ENCODE data around the gene DDB1. TPM values are rescaled to one million over a fixed set of nuclear protein-coding genes. Genes with fewer than 3 reads are reported as not detected.

The DDB1 gene
- total RNA-seq, 1 donor from 2014 or later: 218 TPM

DNA sequence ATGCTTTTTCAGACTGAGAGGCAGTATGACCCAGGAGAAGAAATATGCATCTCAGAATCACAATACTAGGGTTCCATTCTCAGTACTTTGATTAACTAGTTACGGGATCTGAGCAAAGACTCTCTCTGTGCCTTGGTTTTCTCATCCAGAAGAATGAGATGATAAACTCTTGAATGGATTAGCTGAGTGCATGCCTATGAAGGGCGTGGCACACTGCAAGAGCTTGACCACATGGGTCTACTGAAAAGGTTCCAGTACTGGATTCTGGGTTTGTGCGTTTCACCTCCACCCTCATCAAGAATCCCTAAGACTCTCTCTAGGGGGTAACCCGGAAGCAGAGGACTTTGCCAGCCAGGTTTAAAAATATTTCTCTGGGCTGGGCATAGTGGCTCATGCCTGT is 66.3 kb downstream of the DDB1 start:
- Mint-ChIP-seq H3K36me3 (ENCODE audit: low read depth) (no peaks in the 10 kb centered on the region), H3K4me3 (no peak overlapping the region), H3K27ac (no peak overlapping the region), H3K4me1 (no peaks in the 10 kb centered on the region), H3K9me3 (no peaks in the 10 kb centered on the region), H3K27me3 (no peaks in the 10 kb centered on the region)
- no peak for ATAC-seq (ENCODE audit: low read depth)
- TF ChIP-seq, protein P1, sequence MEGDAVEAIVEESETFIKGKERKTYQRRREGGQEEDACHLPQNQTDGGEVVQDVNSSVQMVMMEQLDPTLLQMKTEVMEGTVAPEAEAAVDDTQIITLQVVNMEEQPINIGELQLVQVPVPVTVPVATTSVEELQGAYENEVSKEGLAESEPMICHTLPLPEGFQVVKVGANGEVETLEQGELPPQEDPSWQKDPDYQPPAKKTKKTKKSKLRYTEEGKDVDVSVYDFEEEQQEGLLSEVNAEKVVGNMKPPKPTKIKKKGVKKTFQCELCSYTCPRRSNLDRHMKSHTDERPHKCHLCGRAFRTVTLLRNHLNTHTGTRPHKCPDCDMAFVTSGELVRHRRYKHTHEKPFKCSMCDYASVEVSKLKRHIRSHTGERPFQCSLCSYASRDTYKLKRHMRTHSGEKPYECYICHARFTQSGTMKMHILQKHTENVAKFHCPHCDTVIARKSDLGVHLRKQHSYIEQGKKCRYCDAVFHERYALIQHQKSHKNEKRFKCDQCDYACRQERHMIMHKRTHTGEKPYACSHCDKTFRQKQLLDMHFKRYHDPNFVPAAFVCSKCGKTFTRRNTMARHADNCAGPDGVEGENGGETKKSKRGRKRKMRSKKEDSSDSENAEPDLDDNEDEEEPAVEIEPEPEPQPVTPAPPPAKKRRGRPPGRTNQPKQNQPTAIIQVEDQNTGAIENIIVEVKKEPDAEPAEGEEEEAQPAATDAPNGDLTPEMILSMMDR (IDR thresholded peaks at IDR 0.05): no peak
- POLR2A ChIA-PET: no interaction called here
- CTCF ChIA-PET: no interaction called here
- intact Hi-C loops (cut with micrococcal nuclease): no loop called here
- no peak for DNase-seq

DNA sequence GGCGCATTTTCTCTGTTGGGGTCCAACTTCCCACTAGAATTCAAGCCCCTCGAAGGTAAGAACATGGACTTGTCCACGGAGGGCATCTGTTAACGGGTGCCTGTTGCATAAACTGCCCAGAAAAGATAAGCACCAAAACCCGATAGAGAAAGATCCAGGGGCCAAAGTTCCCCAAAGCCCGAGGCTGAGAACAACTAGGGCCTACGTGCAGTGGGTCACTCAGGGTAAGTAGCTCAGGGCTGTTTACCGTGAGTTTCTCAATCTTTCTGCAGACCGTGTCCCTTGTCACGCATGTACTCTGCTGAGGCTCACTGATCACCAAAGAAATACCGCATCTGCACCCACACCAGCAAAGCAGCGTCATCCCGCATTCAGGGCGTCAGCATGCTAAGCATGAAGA is 67.5 kb downstream of the DDB1 start:
- intact Hi-C loops (cut with micrococcal nuclease): no loop called here
- H3K36me3 Mint-ChIP-seq (ENCODE audit: low read depth): no peaks in the 10 kb centered on the region
- no peaks in the 10 kb centered on the region for H3K9me3 Mint-ChIP-seq
- TF ChIP-seq, protein P1 (IDR thresholded peaks at IDR 0.05): no peak
- POLR2A ChIA-PET: no interaction called here
- H3K27ac Mint-ChIP-seq: no peak overlapping the region
- no peak for ATAC-seq (ENCODE audit: low read depth)
- H3K4me3 Mint-ChIP-seq: no peak overlapping the region
- H3K27me3 Mint-ChIP-seq: no peaks in the 10 kb centered on the region
- no peak for DNase-seq
- CTCF ChIA-PET: no interaction called here
- H3K4me1 Mint-ChIP-seq: no peaks in the 10 kb centered on the region

DNA sequence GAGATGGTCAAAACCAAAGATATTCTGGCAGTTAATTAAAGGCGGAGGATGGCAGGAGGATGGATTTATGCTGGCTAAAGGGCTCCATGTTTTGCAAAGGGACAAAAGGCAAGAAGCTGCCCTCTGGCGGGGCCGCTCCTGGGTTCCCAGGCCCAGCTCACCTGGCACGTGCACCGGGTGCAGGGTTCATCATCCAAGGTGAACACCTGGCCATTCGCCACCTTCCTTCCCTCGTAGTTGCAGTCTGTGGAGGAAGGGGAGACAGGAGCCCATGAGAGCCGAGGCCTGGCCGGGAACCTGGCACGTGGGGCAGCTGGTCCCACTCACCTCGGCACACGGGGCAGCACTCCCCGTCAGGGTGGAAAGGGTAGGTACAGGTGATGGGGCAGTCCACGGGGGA is 68.1 kb downstream of the DDB1 start:
- DNase-seq (no peak), ATAC-seq (ENCODE audit: low read depth) (no peak)
- no peaks in the 10 kb centered on the region for H3K4me1 Mint-ChIP-seq
- no peak overlapping the region for H3K27ac Mint-ChIP-seq
- no peak overlapping the region for H3K4me3 Mint-ChIP-seq
- intact Hi-C loops (cut with micrococcal nuclease): no loop called here
- no peaks in the 10 kb centered on the region for H3K36me3 Mint-ChIP-seq (ENCODE audit: low read depth)
- POLR2A ChIA-PET: no interaction called here
- CTCF ChIA-PET: no interaction called here
- no peaks in the 10 kb centered on the region for H3K27me3 Mint-ChIP-seq
- H3K9me3 Mint-ChIP-seq: no peaks in the 10 kb centered on the region
- TF ChIP-seq, protein P1 (IDR thresholded peaks at IDR 0.05): no peak

DNA sequence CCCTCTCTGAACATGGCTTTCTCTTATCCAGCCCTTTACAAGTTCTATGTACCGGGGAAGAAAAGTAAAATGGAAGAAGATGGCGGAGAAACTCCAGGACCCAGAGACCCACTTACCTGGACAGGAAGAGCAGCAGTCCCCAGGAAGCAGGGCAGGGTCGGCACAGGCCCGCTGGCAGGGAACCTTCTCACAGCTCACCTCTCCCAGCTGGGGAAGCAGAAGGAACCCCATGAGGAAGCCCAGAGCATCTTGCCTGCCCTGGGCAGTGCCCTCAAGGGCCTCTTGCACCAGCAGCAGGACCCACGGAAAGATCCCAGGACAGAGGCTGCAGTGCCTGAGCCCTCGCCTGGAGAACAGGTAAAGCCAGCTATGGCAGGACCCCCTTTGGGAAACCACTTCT is 68.5 kb downstream of the DDB1 start:
- H3K9me3 Mint-ChIP-seq: no peaks in the 10 kb centered on the region
- no peaks in the 10 kb centered on the region for H3K36me3 Mint-ChIP-seq (ENCODE audit: low read depth)
- no peaks in the 10 kb centered on the region for H3K4me1 Mint-ChIP-seq
- no peaks in the 10 kb centered on the region for H3K27me3 Mint-ChIP-seq
- intact Hi-C loops (cut with micrococcal nuclease): no loop called here
- no peak overlapping the region for H3K4me3 Mint-ChIP-seq
- no peak for ATAC-seq (ENCODE audit: low read depth)
- DNase-seq: no peak
- no peak overlapping the region for H3K27ac Mint-ChIP-seq
- TF ChIP-seq, protein P1 (IDR thresholded peaks at IDR 0.05): no peak
- CTCF ChIA-PET: no interaction called here
- POLR2A ChIA-PET: no interaction called here

DNA sequence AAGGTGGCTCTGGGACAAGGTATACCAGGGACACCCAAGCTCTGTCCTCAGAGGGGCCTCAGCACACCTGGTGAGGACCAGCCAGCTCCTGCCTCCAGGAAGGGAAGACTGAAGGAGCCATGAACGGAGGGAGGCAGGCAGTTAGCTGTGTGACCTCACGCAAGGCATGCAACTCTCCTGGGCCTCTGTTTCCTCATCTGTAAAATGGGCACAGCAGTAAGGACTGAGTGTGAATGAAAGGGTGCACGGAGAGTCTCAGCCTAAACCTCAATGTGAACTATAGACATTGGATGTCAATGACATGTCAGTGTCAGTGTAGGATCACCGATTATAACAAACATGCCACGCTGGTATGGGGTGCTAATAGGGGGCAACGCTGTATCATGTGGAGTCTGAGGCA is 73.5 kb downstream of the DDB1 start:
- TF ChIP-seq, protein P1 (IDR thresholded peaks at IDR 0.05): no peak
- Mint-ChIP-seq H3K4me3 (no peak overlapping the region), H3K9me3 (no peaks in the 10 kb centered on the region), H3K4me1 (no peaks in the 10 kb centered on the region), H3K27me3 (no peaks in the 10 kb centered on the region), H3K27ac (no peak overlapping the region), H3K36me3 (ENCODE audit: low read depth) (no peaks in the 10 kb centered on the region)
- DNase-seq (no peak), ATAC-seq (ENCODE audit: low read depth) (no peak)
- CTCF ChIA-PET: interaction anchor here (1.4 kb wide), 1 partner anchor 126 kb away, joined by 3 read pairs; no protein-coding TSS in a partner anchor
- POLR2A ChIA-PET: interaction anchor here (0.6 kb wide), 1 partner anchor 1003 kb away, joined by 3 read pairs; no protein-coding TSS in a partner anchor
- intact Hi-C loops (cut with micrococcal nuclease): no loop called here

All from activated B cell treated with CpG ODN at 0.5 μM for 24 hours (primary cell).